H1 (cell line): ENCODE data around the gene NT5DC3. TPM values are rescaled to one million over a fixed set of nuclear protein-coding genes. Genes with fewer than 3 reads are reported as not detected.
A peak's percentile ranks its signal among the peaks of the same experiment; 100 is the strongest.

Experiments used
- CTCF ChIA-PET: fragments of 300-600 bp; sonication (Branson Sonifier 250); formaldehyde crosslinking; loops from one replicate; lab custom pipeline; 2021; ENCODE audit not compliant: partially characterized antibody; lab: Charles Lee
- POLR2A ChIA-PET: fragments of 300-600 bp; sonication (Branson Sonifier 250); formaldehyde crosslinking; loops from one replicate; lab custom pipeline; 2021; ENCODE audit warnings: inconsistent platforms; ENCODE audit not compliant: partially characterized antibody; lab: Charles Lee
- DNase-seq, 2 experiments: peaks; one replicate each; pipeline versions ENCODE4 v3.0.0 to v3.0.0-alpha.2; 2010 to 2022; ENCODE audit warnings: low spot score in 2 of 2, low read depth in 1 of 2, mixed read lengths in 1 of 2
- FAIRE-seq: peaks from 2 replicates; lab custom pipeline; 2011; peaks lifted over from hg19 to GRCh38; lab: Jason Lieb, UNC
- H2AFZ ChIP-seq: 2 replicates; pipeline ENCODE4 v1.8.1; 2012; ENCODE audit warnings: low read length, inconsistent platforms
- H2AK5ac ChIP-seq: 2 replicates; pipeline ENCODE4 v1.6.1; 2013; ENCODE audit warnings: low read depth, low read length
- H2BK120ac ChIP-seq: replicated peaks from 2 replicates; pipeline ENCODE3; 2013; ENCODE audit warnings: low read depth, low read length, inconsistent platforms
- H2BK12ac ChIP-seq: 2 replicates; pipeline ENCODE4 v1.6.1; 2013; ENCODE audit warnings: low read depth, low read length
- H2BK15ac ChIP-seq: 2 replicates; pipeline ENCODE4 v1.6.1; 2013; ENCODE audit warnings: low read length
- H2BK20ac ChIP-seq: 2 replicates; pipeline ENCODE4 v1.6.1; 2013; ENCODE audit warnings: low read length
- H2BK5ac ChIP-seq: 2 replicates; pipeline ENCODE4 v1.6.1; 2013; ENCODE audit warnings: low read depth, low read length
- H3K14ac ChIP-seq: 2 replicates; pipeline ENCODE4 v1.6.1; 2013; ENCODE audit warnings: inconsistent platforms; ENCODE audit not compliant: insufficient read length
- H3K18ac ChIP-seq: 2 replicates; pipeline ENCODE4 v1.6.1; 2013; ENCODE audit warnings: low read length; ENCODE audit errors: extremely low read depth
- H3K23ac ChIP-seq: 2 replicates; pipeline ENCODE4 v1.6.1; 2013; ENCODE audit warnings: inconsistent platforms; ENCODE audit not compliant: insufficient read length
- H3K23me2 ChIP-seq: 2 replicates; pipeline ENCODE4 v1.6.1; 2013; ENCODE audit warnings: low read depth, low read length
- H3K27ac ChIP-seq: 2 replicates; pipeline ENCODE4 v1.6.1; 2011; ENCODE audit warnings: low read depth, low read length, inconsistent platforms
- H3K27me3 ChIP-seq, 4 experiments: replicated peaks in 1 of 4; 1 replicate in 1 of 4; 2 replicates in 3 of 4; pipeline versions ENCODE4 v1.6.1 to v1.8.1; 2011 to 2013; ENCODE audit warnings: low read length in 3 of 4, mild to moderate bottlenecking in 3 of 4, inconsistent platforms in 2 of 4, mixed read lengths in 2 of 4, moderate library complexity in 1 of 4; ENCODE audit not compliant: control insufficient read depth in 3 of 4, insufficient read depth in 3 of 4; ENCODE audit errors: extremely low read depth in 1 of 4
- H3K36me3 ChIP-seq, 4 experiments: 2 replicates each; pipeline versions ENCODE4 v1.6.1 to v1.8.1; 2011 to 2013; ENCODE audit warnings: mild to moderate bottlenecking in 4 of 4, low read length in 3 of 4, moderate library complexity in 2 of 4, control low read depth in 1 of 4, inconsistent platforms in 1 of 4; ENCODE audit not compliant: insufficient read depth in 4 of 4, control insufficient read depth in 2 of 4
- H3K4ac ChIP-seq: replicated peaks from 2 replicates; pipeline ENCODE3; 2013; ENCODE audit warnings: low read length, low read depth, mixed read lengths, inconsistent platforms; ENCODE audit not compliant: insufficient read length
- H3K4me1 ChIP-seq, 4 experiments: replicated peaks in 1 of 4; 1 replicate in 1 of 4; 2 replicates in 3 of 4; pipeline versions ENCODE4 v1.6.1 to v1.8.1; 2011 to 2013; ENCODE audit warnings: low read length in 3 of 4, inconsistent platforms in 2 of 4, mixed read lengths in 1 of 4; ENCODE audit not compliant: insufficient read depth in 4 of 4, control insufficient read depth in 3 of 4
- H3K4me2 ChIP-seq, 2 experiments: 2 replicates each; pipeline versions ENCODE4 v1.6.1 to v1.8.1; 2011 to 2013; ENCODE audit warnings: low read depth in 2 of 2, low read length in 2 of 2, control low read depth in 1 of 2, inconsistent platforms in 1 of 2, mild to moderate bottlenecking in 1 of 2; ENCODE audit not compliant: insufficient read depth in 1 of 2
- H3K4me3 ChIP-seq, 4 experiments: fragments of 200-600, 300-600 bp in 1 of 4; sonication (generic), shearing (Covaris generic), sonication (Bioruptor Twin) in 1 of 4; 2 replicates each; pipeline versions ENCODE4 v1.5.1 to v1.8.1; 2011 to 2016; ENCODE audit warnings: low read length in 4 of 4, low read depth in 3 of 4, control low read depth in 2 of 4, inconsistent platforms in 2 of 4, mild to moderate bottlenecking in 2 of 4, mixed read lengths in 1 of 4, moderate library complexity in 1 of 4; ENCODE audit not compliant: insufficient read depth in 2 of 4; ENCODE audit errors: extremely low read depth in 1 of 4
- H3K56ac ChIP-seq: replicated peaks from 2 replicates; pipeline ENCODE3; 2013; ENCODE audit warnings: low read depth, mild to moderate bottlenecking, mixed read lengths, low read length, inconsistent platforms; ENCODE audit not compliant: insufficient read length
- H3K79me1 ChIP-seq: 2 replicates; pipeline ENCODE4 v1.6.1; 2013; ENCODE audit warnings: low read depth, low read length, control low read depth
- H3K79me2 ChIP-seq, 2 experiments: 2 replicates each; pipeline versions ENCODE4 v1.6.1 to v1.8.1; 2012 to 2013; ENCODE audit warnings: low read length in 2 of 2, mild to moderate bottlenecking in 2 of 2, inconsistent platforms in 1 of 2; ENCODE audit not compliant: insufficient read depth in 2 of 2, control insufficient read depth in 1 of 2
- H3K9ac ChIP-seq, 4 experiments: replicated peaks in 1 of 4; 1 replicate in 1 of 4; 2 replicates in 3 of 4; pipeline versions ENCODE4 v1.6.1 to v1.8.1; 2011 to 2013; ENCODE audit warnings: low read depth in 3 of 4, low read length in 3 of 4, control low read depth in 2 of 4, mild to moderate bottlenecking in 2 of 4, moderate library complexity in 2 of 4, inconsistent platforms in 1 of 4; ENCODE audit errors: extremely low read depth in 1 of 4
- H3K9me3 ChIP-seq, 2 experiments: 2 replicates each; pipeline versions ENCODE4 v1.6.1 to v1.8.1; 2012 to 2013; ENCODE audit warnings: mild to moderate bottlenecking in 2 of 2, moderate library complexity in 2 of 2, control low read depth in 1 of 2, inconsistent platforms in 1 of 2, low read depth in 1 of 2, low read length in 1 of 2, mixed read lengths in 1 of 2; ENCODE audit not compliant: insufficient read depth in 2 of 2
- H4K20me1 ChIP-seq, 2 experiments: replicated peaks in 1 of 2; 2 replicates each; pipeline versions ENCODE3 to v1.8.1; 2011 to 2013; ENCODE audit warnings: inconsistent platforms in 2 of 2, low read length in 2 of 2, mild to moderate bottlenecking in 1 of 2; ENCODE audit not compliant: insufficient read depth in 2 of 2, control insufficient read depth in 1 of 2
- H4K5ac ChIP-seq: 2 replicates; pipeline ENCODE4 v1.6.1; 2013; ENCODE audit warnings: low read length, low read depth, mixed read lengths, inconsistent platforms; ENCODE audit not compliant: insufficient read length
- H4K8ac ChIP-seq: 2 replicates; pipeline ENCODE4 v1.8.0; 2013; ENCODE audit warnings: mild to moderate bottlenecking, moderate library complexity, low read length, inconsistent platforms; ENCODE audit not compliant: insufficient read depth; ENCODE audit errors: extremely low read depth
- H4K91ac ChIP-seq: replicated peaks from 2 replicates; pipeline ENCODE3; 2013; ENCODE audit warnings: low read length, mixed read lengths, inconsistent platforms; ENCODE audit not compliant: insufficient read length
- FOSL1 ChIP-seq: IDR thresholded peaks from 2 replicates; pipeline ENCODE4 v1.6.1; 2011; ENCODE audit warnings: mild to moderate bottlenecking, low read depth, low read length, moderate library complexity; ENCODE audit not compliant: insufficient read depth
- GABPA ChIP-seq: IDR thresholded peaks from 2 replicates; pipeline ENCODE4 v1.6.1; 2011; ENCODE audit warnings: mild to moderate bottlenecking, low read length, moderate library complexity, borderline replicate concordance; ENCODE audit not compliant: insufficient read depth
- MAFK ChIP-seq: IDR thresholded peaks from 2 replicates; pipeline ENCODE4 v1.6.1; 2012; ENCODE audit warnings: low read depth, mild to moderate bottlenecking, improper control_type of control experiment, low read length
- RAD21 ChIP-seq, 2 experiments: IDR thresholded peaks in 1 of 2; conservative IDR thresholded peaks in 1 of 2; 2 replicates each; pipeline ENCODE4 v1.6.1; 2011; ENCODE audit warnings: low read depth in 2 of 2, low read length in 2 of 2, improper control_type of control experiment in 1 of 2, inconsistent platforms in 1 of 2, mild to moderate bottlenecking in 1 of 2, moderate library complexity in 1 of 2
- TEAD4 ChIP-seq: IDR thresholded peaks from 2 replicates; pipeline ENCODE4 v1.6.1; 2012; ENCODE audit warnings: low read depth, low read length, inconsistent platforms, mixed read lengths
- WGBS, 2 experiments: shearing (Covaris generic) in 1 of 2; methylation state at CpG; one replicate each; pipeline versions ENCODE4 v1.1.6 to v1.1.7; 2013 to 2015; ENCODE audit warnings: low lambda C conversion rate in 2 of 2, mixed read lengths in 2 of 2, inconsistent platforms in 1 of 2, low coverage in 1 of 2, missing lambda C conversion rate in 1 of 2; ENCODE audit not compliant: insufficient replicate concordance in 2 of 2, insufficient coverage in 1 of 2, insufficient read length in 1 of 2; ENCODE audit errors: extremely low coverage in 1 of 2, missing lambda C conversion rate in 1 of 2; 5-methylcytosine and 5-hydroxymethylcytosine counted together
- polyA plus RNA-seq, 7 experiments: library from polyadenylated mRNA; depleted of rRNA in 3 of 7; stranded (reverse) in 5 of 7; unstranded in 2 of 7; fragments of >200 nt in 5 of 7; fragments of 200-250 nt in 2 of 7; gene quantifications; 1 replicate in 5 of 7; 2 replicates in 1 of 7; 4 replicates in 1 of 7; pipeline versions ENCODE4 v1.2.1 to v1.2.3, GENCODE V29; 2011 to 2013; ENCODE audit warnings: missing spikeins in 2 of 7, mixed read lengths in 2 of 7
- total RNA-seq: library from RNA; stranded (reverse); fragmentation: NEBNext Ultra II Directional; extraction: Animal tissue kit (Norgen Biotek cat#: 25700); gene quantifications from 2 replicates; pipeline ENCODE4 v1.2.1, GENCODE V29; 2021
- TF ChIP-seq, protein P1 (sequence below), 3 experiments: IDR thresholded peaks; 1 replicate in 2 of 3; 2 replicates in 1 of 3; pipeline versions ENCODE4 v1.5.1 to v1.6.1; 2011; ENCODE audit warnings: low read length in 3 of 3, mild to moderate bottlenecking in 3 of 3, inconsistent platforms in 2 of 3, low read depth in 1 of 3, moderate library complexity in 1 of 3; ENCODE audit not compliant: insufficient read depth in 1 of 3; ENCODE audit errors: control extremely low read depth in 1 of 3

The NT5DC3 gene
- total and polyA plus RNA-seq, 2 of the 8 experiments (the other 6 are each of a cell fraction or from before 2014, with no cell fraction given) = 5.4 to 14.8 TPM

DNA sequence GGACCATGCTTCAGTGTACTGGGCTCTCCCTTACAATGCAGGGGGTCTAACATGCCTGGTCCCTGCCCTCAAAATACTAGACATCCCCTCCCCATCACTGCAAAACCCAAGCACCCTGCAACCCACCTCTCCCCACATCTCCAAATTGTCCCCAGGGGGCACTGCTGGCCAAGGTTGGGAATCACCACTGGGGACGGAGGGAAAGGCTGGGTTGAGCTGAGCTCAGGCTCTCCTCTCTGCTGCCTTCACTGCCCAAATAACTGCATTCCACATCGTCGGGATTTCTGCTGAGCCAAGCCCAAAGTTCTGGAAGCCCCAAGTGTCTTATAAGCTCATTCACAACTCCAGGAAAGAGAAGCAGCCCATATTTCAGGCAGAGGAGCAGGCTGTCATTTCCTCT lies 69.6 kb downstream of the NT5DC3 start:
- Histone ChIP-seq H3K14ac (no peak overlapping the region), H2BK5ac (no peak overlapping the region), H4K5ac (no peak overlapping the region), H2BK120ac (no peak overlapping the region), H3K79me2 (no peaks in the 10 kb centered on the region), H2AK5ac (no peak overlapping the region), H3K4me2 (no peak overlapping the region), H3K9ac (no peak overlapping the region), H3K4ac (no peak overlapping the region), H4K91ac (no peak overlapping the region), H3K18ac (no peak overlapping the region), H2AFZ (no peak overlapping the region), H3K36me3 (peaks cover 0 to 5% (median 0%) of the 10 kb centered on the region in 4 experiments; a peak in 1 of 8 replicates), H3K23ac (no peak overlapping the region), H3K23me2 (no peaks in the 10 kb centered on the region), H3K27ac (no peak overlapping the region), H3K9me3 (no peaks in the 10 kb centered on the region), H4K20me1 (no peaks in the 10 kb centered on the region), H4K8ac (no peak overlapping the region), H3K4me1 (peaks cover 0 to 10% (median 8%) of the 10 kb centered on the region in 4 experiments; a peak in 6 of 7 replicates), H3K79me1 (no peaks in the 10 kb centered on the region), H2BK12ac (no peak overlapping the region), H2BK20ac (no peak overlapping the region), H3K4me3 (no peak overlapping the region), H3K27me3 (no peaks in the 10 kb centered on the region), H2BK15ac (no peak overlapping the region), H3K56ac (no peak overlapping the region)
- ChIA-PET POLR2A (interaction anchor here (1.4 kb wide), 1 partner anchor 17 kb away, joined by 4 read pairs; no protein-coding TSS in a partner anchor), CTCF (interaction anchor here (0.8 to 3.5 kb wide), 27 partner anchors 10 to 202 kb away, joined by 3 to 29 read pairs (median 4); partner anchors contain the start of gene NT5DC3)
- DNase-seq = peak; percentile 38 to 76
- WGBS, 2 experiments = 64% methylated on average over 3 of the region's 3 CpGs; no CpG with 5 or more reads in 1 of the 2 experiments
- FAIRE-seq = no peak
- TF ChIP-seq RAD21 (IDR thresholded peaks at IDR 0.05 in 1 of 2, conservative IDR thresholded peaks at IDR 0.05 in 1 of 2; ENCODE audit: low read depth in 2 of 2, low read length in 2 of 2) (peak; percentile 87 to 92), GABPA (no peak), FOSL1 (no peak), MAFK (no peak), TEAD4 (0 out of 2 replicates have a peak, but pooled peaks have one; percentile 15)
- TF ChIP-seq, protein P1, sequence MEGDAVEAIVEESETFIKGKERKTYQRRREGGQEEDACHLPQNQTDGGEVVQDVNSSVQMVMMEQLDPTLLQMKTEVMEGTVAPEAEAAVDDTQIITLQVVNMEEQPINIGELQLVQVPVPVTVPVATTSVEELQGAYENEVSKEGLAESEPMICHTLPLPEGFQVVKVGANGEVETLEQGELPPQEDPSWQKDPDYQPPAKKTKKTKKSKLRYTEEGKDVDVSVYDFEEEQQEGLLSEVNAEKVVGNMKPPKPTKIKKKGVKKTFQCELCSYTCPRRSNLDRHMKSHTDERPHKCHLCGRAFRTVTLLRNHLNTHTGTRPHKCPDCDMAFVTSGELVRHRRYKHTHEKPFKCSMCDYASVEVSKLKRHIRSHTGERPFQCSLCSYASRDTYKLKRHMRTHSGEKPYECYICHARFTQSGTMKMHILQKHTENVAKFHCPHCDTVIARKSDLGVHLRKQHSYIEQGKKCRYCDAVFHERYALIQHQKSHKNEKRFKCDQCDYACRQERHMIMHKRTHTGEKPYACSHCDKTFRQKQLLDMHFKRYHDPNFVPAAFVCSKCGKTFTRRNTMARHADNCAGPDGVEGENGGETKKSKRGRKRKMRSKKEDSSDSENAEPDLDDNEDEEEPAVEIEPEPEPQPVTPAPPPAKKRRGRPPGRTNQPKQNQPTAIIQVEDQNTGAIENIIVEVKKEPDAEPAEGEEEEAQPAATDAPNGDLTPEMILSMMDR (IDR thresholded peaks at IDR 0.05; ENCODE audit: control extremely low read depth in 1 of 3, insufficient read depth in 1 of 3, low read depth in 1 of 3, low read length in 3 of 3) = peak; percentile 75 to 86 (median 78)
